ENCODE measurements around the gene HCFC1R1.

DNA sequence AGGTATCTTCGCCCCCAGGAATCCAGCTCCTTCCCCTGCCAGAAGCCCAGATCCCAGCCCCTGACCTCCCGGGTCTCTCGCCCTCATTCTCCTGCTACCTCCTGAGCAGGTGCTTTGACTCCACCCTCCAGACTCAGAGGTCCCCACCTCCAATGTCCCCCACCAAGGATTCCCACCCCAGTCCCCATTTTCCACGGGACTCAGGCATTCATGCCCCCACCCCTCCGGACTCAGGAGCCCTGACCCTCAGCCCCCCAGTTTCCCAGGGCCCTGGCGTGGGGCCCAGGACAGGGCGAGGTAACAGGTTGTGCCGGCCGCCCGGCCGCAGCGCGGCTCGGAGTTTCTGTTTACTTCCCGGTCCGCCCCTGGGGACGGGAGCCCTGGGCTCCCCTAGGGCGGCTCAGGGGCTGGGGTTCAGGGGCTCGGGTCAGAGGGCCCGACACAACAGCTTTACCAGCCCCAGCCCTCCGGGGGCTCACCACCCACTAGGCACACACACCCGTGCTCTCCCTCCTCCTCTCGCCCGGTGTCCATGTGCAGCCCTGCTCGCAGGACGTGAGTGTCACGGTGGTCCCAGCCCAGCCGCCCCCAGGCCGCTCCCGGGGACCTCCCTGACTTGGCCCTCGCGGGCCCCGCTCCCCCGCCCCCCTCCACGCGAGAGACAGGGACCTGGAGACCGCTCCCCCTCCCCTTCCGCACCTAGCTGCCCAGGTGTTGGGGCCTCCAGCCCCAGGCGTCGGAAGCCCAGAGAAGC is 12.4 kb upstream of the HCFC1R1 start:
- TF ChIP-seq, protein P1, sequence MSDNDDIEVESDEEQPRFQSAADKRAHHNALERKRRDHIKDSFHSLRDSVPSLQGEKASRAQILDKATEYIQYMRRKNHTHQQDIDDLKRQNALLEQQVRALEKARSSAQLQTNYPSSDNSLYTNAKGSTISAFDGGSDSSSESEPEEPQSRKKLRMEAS (CRISPR knock-in tag; IDR thresholded peaks at IDR 0.05), result no peak
- TF ChIP-seq, protein P2, sequence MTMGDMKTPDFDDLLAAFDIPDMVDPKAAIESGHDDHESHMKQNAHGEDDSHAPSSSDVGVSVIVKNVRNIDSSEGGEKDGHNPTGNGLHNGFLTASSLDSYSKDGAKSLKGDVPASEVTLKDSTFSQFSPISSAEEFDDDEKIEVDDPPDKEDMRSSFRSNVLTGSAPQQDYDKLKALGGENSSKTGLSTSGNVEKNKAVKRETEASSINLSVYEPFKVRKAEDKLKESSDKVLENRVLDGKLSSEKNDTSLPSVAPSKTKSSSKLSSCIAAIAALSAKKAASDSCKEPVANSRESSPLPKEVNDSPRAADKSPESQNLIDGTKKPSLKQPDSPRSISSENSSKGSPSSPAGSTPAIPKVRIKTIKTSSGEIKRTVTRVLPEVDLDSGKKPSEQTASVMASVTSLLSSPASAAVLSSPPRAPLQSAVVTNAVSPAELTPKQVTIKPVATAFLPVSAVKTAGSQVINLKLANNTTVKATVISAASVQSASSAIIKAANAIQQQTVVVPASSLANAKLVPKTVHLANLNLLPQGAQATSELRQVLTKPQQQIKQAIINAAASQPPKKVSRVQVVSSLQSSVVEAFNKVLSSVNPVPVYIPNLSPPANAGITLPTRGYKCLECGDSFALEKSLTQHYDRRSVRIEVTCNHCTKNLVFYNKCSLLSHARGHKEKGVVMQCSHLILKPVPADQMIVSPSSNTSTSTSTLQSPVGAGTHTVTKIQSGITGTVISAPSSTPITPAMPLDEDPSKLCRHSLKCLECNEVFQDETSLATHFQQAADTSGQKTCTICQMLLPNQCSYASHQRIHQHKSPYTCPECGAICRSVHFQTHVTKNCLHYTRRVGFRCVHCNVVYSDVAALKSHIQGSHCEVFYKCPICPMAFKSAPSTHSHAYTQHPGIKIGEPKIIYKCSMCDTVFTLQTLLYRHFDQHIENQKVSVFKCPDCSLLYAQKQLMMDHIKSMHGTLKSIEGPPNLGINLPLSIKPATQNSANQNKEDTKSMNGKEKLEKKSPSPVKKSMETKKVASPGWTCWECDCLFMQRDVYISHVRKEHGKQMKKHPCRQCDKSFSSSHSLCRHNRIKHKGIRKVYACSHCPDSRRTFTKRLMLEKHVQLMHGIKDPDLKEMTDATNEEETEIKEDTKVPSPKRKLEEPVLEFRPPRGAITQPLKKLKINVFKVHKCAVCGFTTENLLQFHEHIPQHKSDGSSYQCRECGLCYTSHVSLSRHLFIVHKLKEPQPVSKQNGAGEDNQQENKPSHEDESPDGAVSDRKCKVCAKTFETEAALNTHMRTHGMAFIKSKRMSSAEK (CRISPR knock-in tag; IDR thresholded peaks at IDR 0.05; ENCODE audit: borderline replicate concordance), result no peak
- TF ChIP-seq HMGA2 (CRISPR knock-in tag; IDR thresholded peaks at IDR 0.05) (no peak), ZNF423 (CRISPR knock-in tag; IDR thresholded peaks at IDR 0.05) (no peak), CBFB (CRISPR knock-in tag; IDR thresholded peaks at IDR 0.05; ENCODE audit: low read depth) (no peak), JUN (CRISPR knock-in tag; IDR thresholded peaks at IDR 0.05) (no peak), ZBTB21 (CRISPR knock-in tag; IDR thresholded peaks at IDR 0.05; ENCODE audit: borderline replicate concordance) (no peak), SP1 (CRISPR knock-in tag; conservative IDR thresholded peaks at IDR 0.05) (no peak)
- TF ChIP-seq, protein P3, sequence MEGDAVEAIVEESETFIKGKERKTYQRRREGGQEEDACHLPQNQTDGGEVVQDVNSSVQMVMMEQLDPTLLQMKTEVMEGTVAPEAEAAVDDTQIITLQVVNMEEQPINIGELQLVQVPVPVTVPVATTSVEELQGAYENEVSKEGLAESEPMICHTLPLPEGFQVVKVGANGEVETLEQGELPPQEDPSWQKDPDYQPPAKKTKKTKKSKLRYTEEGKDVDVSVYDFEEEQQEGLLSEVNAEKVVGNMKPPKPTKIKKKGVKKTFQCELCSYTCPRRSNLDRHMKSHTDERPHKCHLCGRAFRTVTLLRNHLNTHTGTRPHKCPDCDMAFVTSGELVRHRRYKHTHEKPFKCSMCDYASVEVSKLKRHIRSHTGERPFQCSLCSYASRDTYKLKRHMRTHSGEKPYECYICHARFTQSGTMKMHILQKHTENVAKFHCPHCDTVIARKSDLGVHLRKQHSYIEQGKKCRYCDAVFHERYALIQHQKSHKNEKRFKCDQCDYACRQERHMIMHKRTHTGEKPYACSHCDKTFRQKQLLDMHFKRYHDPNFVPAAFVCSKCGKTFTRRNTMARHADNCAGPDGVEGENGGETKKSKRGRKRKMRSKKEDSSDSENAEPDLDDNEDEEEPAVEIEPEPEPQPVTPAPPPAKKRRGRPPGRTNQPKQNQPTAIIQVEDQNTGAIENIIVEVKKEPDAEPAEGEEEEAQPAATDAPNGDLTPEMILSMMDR (IDR thresholded peaks at IDR 0.05), result no peak
- TF ChIP-seq, protein P4, sequence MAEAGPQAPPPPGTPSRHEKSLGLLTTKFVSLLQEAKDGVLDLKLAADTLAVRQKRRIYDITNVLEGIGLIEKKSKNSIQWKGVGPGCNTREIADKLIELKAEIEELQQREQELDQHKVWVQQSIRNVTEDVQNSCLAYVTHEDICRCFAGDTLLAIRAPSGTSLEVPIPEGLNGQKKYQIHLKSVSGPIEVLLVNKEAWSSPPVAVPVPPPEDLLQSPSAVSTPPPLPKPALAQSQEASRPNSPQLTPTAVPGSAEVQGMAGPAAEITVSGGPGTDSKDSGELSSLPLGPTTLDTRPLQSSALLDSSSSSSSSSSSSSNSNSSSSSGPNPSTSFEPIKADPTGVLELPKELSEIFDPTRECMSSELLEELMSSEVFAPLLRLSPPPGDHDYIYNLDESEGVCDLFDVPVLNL (CRISPR knock-in tag; IDR thresholded peaks at IDR 0.05; ENCODE audit: borderline replicate concordance, low read depth), result no peak
